Vagina (tissue), 2 donors: ENCODE results near the gene OSBPL6. TPM values are rescaled to one million over a fixed set of nuclear protein-coding genes. Genes with fewer than 3 reads are reported as not detected.
"Not testable (repeated sequence)": the region's sequence is repeated elsewhere in the genome, so short reads cannot be mapped to it uniquely, and the experiment has no call there.

Experiments used
- DNase-seq, 2 donors: peaks; one replicate each; pipeline ENCODE4 v3.0.0-alpha.2; 2017; ENCODE audit errors: extremely low spot score in 2 of 2
- H3K27ac ChIP-seq: fragments of 200-600 bp; sonication (generic); one replicate; pipeline ENCODE4 v1.5.1; 2019
- H3K27me3 ChIP-seq: fragments of 200-600 bp; sonication (generic); one replicate; pipeline ENCODE4 v1.5.1; 2019
- H3K36me3 ChIP-seq, 2 donors: fragments of 200-600 bp; sonication (generic); one replicate each; pipeline ENCODE4 v1.5.1; 2017 to 2019
- H3K4me1 ChIP-seq: fragments of 200-600 bp; sonication (generic); one replicate; pipeline ENCODE4 v1.5.1; 2019
- H3K4me3 ChIP-seq, 2 donors: fragments of 200-600 bp; sonication (generic); 1 replicate in 1 of 2; 2 replicates in 1 of 2; pipeline ENCODE4 v1.5.1; 2016 to 2019
- H3K9me3 ChIP-seq: fragments of 200-600 bp; sonication (generic); one replicate; pipeline ENCODE4 v1.5.1; 2019
- CTCF ChIP-seq, 3 experiments: fragments of 450-650 bp in 2 of 3; fragments of 200-600 bp in 1 of 3; sonication (generic) in 1 of 3; IDR thresholded peaks; one replicate each; pipeline ENCODE4 v1.5.1; 2017 to 2019; ENCODE audit warnings: antibody characterized with exemption in 3 of 3, mild to moderate bottlenecking in 2 of 3, moderate library complexity in 2 of 3
- POLR2A ChIP-seq, 2 donors: fragments of 450-650 bp; IDR thresholded peaks; one replicate each; pipeline ENCODE4 v1.6.1; 2017; ENCODE audit warnings: antibody characterized with exemption in 2 of 2, mild to moderate bottlenecking in 2 of 2, moderate library complexity in 2 of 2
- POLR2AphosphoS5 ChIP-seq, 2 donors: sonication (generic); formaldehyde crosslinking; IDR thresholded peaks; one replicate each; pipeline ENCODE4 v1.9.0; 2017; ENCODE audit warnings: antibody characterized with exemption in 2 of 2, mild to moderate bottlenecking in 2 of 2, low read depth in 1 of 2; ENCODE audit not compliant: insufficient read depth in 1 of 2
- intact Hi-C: fragments of 100-400 bp; cut with DNase I; formaldehyde crosslinking; loops from one replicate; pipeline ENCODE4 v1.15.1; 2023
- total RNA-seq: library from RNA; depleted of rRNA; stranded (reverse); fragments of >200 nt; gene quantifications from one replicate; pipeline ENCODE4 v1.2.3, GENCODE V29; 2016

Gene OSBPL6
- total RNA-seq: 2.7 TPM

GRCh38 chr2:178193823-178194599 lies at the start of gene OSBPL6:
OSBPL6 (plus strand) TSS chr2:178194512; CDS start chr2:178306185, 111,673 bp downstream.
- intact Hi-C loops: no loop called here
- peaks cover 13% of the 10 kb centered on the region for H3K4me1 ChIP-seq
- no peaks in the 10 kb centered on the region for H3K9me3 ChIP-seq
- peak within 1 kb of the TSS; percentile 81 for H3K27ac ChIP-seq
- TF ChIP-seq POLR2A (IDR thresholded peaks at IDR 0.05): peak in 1 of 2 donors; percentile 35
- TF ChIP-seq POLR2AphosphoS5 (IDR thresholded peaks at IDR 0.05; ENCODE audit: insufficient read depth in 1 of 2, low read depth in 1 of 2): peak in 1 of 2 donors; percentile 62
- peak in 2 of 3 experiments; percentile 12 to 31 for TF ChIP-seq CTCF (IDR thresholded peaks at IDR 0.05)
- no peaks in the 10 kb centered on the region for H3K36me3 ChIP-seq
- DNase-seq: no peak
- peak within 1 kb of the TSS; percentile 73 to 84 for H3K4me3 ChIP-seq
- no peaks in the 10 kb centered on the region for H3K27me3 ChIP-seq

GRCh38 chr2:178152033-178152432 lies 42.3 kb upstream of the OSBPL6 start:
- Histone ChIP-seq H3K27me3 (no peaks in the 10 kb centered on the region), H3K36me3 (no peaks in the 10 kb centered on the region), H3K9me3 (no peaks in the 10 kb centered on the region), H3K27ac (no peak overlapping the region), H3K4me3 (no peak overlapping the region), H3K4me1 (no peaks in the 10 kb centered on the region)
- no peak for DNase-seq
- TF ChIP-seq POLR2AphosphoS5 (IDR thresholded peaks at IDR 0.05; ENCODE audit: insufficient read depth in 1 of 2, low read depth in 1 of 2) (peak in 1 of 2 donors; percentile 13), CTCF (IDR thresholded peaks at IDR 0.05) (no peak)
- intact Hi-C loops: no loop called here

- intact Hi-C loops: no loop called here
Measured at GRCh38 chr2:178152542-178152941, 41.8 kb upstream of the OSBPL6 start.

GRCh38 chr2:178152977-178153376 lies 41.3 kb upstream of the OSBPL6 start:
- no peak for DNase-seq
- Histone ChIP-seq H3K36me3 (no peaks in the 10 kb centered on the region), H3K27me3 (no peaks in the 10 kb centered on the region), H3K27ac (no peak overlapping the region), H3K4me3 (no peak overlapping the region), H3K4me1 (no peaks in the 10 kb centered on the region), H3K9me3 (no peaks in the 10 kb centered on the region)
- TF ChIP-seq POLR2AphosphoS5 (IDR thresholded peaks at IDR 0.05; ENCODE audit: insufficient read depth in 1 of 2, low read depth in 1 of 2) (no peak), CTCF (IDR thresholded peaks at IDR 0.05) (no peak), POLR2A (IDR thresholded peaks at IDR 0.05) (no peak)
- intact Hi-C loops: no loop called here

More at GRCh38 chr2:178152542-178152941, 41.8 kb upstream of the OSBPL6 start:
- Histone ChIP-seq H3K4me1 (no peaks in the 10 kb centered on the region), H3K27ac (no peak overlapping the region), H3K4me3 (no peak overlapping the region), H3K36me3 (no peaks in the 10 kb centered on the region), H3K27me3 (no peaks in the 10 kb centered on the region), H3K9me3 (no peaks in the 10 kb centered on the region)
- DNase-seq: no peak
- TF ChIP-seq POLR2A (IDR thresholded peaks at IDR 0.05): no peak
- no peak for TF ChIP-seq POLR2AphosphoS5 (IDR thresholded peaks at IDR 0.05; ENCODE audit: insufficient read depth in 1 of 2, low read depth in 1 of 2)
- TF ChIP-seq CTCF (IDR thresholded peaks at IDR 0.05): no peak

- H3K4me1 ChIP-seq, H3K36me3 ChIP-seq, H3K9me3 ChIP-seq, intact Hi-C loops, H3K27ac ChIP-seq, H3K27me3 ChIP-seq, H3K4me3 ChIP-seq, DNase-seq: not testable (repeated sequence)
Measured at GRCh38 chr2:178153878-178154277, 40.4 kb upstream of the OSBPL6 start.
